RWPE1 (cell line): ENCODE results near the gene BTBD3.

Experiments
- CTCF ChIA-PET: fragments of 350-600 bp; sonication (Branson Sonifier 250); formaldehyde crosslinking; extraction: SDS; loops from one replicate; lab custom pipeline; 2021; lab: Yijun Ruan, JAX
- POLR2A ChIA-PET: fragments of 400-600 bp; formaldehyde crosslinking; extraction: SDS; loops from one replicate; lab custom pipeline; 2020; ENCODE audit warnings: antibody characterized with exemption; ENCODE audit not compliant: low non-redundant PET; lab: Yijun Ruan, JAX
- DNase-seq: peaks from one replicate; pipeline ENCODE4 v3.0.0; 2012; ENCODE audit warnings: low spot score
- H3K27ac ChIP-seq: fragments of 450-650 bp; 2 replicates; pipeline ENCODE4 v1.5.1; 2017
- CTCF ChIP-seq: fragments of 450-650 bp; conservative IDR thresholded peaks from 2 replicates; pipeline ENCODE4 v1.5.1; 2017; ENCODE audit warnings: low read depth, mild to moderate bottlenecking

Gene BTBD3

GRCh38 chr20:11895861-11896387 lies 21.8 kb upstream of the BTBD3 start:
- no peak for DNase-seq
- TF ChIP-seq CTCF: no peak
- no peak overlapping the region for H3K27ac ChIP-seq
- POLR2A ChIA-PET: no interaction called here
- CTCF ChIA-PET: interaction anchor here (0.7 kb wide), 1 partner anchor 215 kb away, joined by 3 read pairs; no protein-coding TSS in a partner anchor

- CTCF ChIA-PET: interaction anchor here (0.6 kb wide), 1 partner anchor 733 kb away, joined by 3 read pairs; no protein-coding TSS in a partner anchor
- H3K27ac ChIP-seq: no peak overlapping the region
- POLR2A ChIA-PET: no interaction called here
- no peak for TF ChIP-seq CTCF
- DNase-seq: peak; percentile 57
Measured at GRCh38 chr20:11901127-11901526, 16.6 kb upstream of the BTBD3 start.

- ChIA-PET POLR2A (no interaction called here), CTCF (no interaction called here)
- no peak overlapping the region for H3K27ac ChIP-seq
- no peak for TF ChIP-seq CTCF
- no peak for DNase-seq
Measured at GRCh38 chr20:11902285-11902697, 15.4 kb upstream of the BTBD3 start.

- ChIA-PET CTCF (interaction anchor here (0.7 kb wide), 1 partner anchor 179 kb away, joined by 4 read pairs; no protein-coding TSS in a partner anchor), POLR2A (no interaction called here)
- no peak overlapping the region for H3K27ac ChIP-seq
- no peak for TF ChIP-seq CTCF
- DNase-seq: no peak
Measured at GRCh38 chr20:11905460-11906179, 12.1 kb upstream of the BTBD3 start.

- peak; percentile 75 for DNase-seq
Measured at GRCh38 chr20:11906626-11907480, 10.8 kb upstream of the BTBD3 start.

More at GRCh38 chr20:11906626-11907480, 10.8 kb upstream of the BTBD3 start:
- ChIA-PET POLR2A (interaction anchor here (0.8 kb wide), 1 partner anchor 68 kb away, joined by 3 read pairs; no protein-coding TSS in a partner anchor), CTCF (interaction anchor here (0.6 kb wide), 1 partner anchor 56 kb away, joined by 4 read pairs; no protein-coding TSS in a partner anchor)
- no peak for TF ChIP-seq CTCF
- H3K27ac ChIP-seq: peak overlapping the region; percentile 52; the same call in 1 of the 2 replicates
